Upper lobe of left lung (tissue), 6 donors: Measurements from ENCODE around the gene ZNF263. TPM values are rescaled to one million over a fixed set of nuclear protein-coding genes. Genes with fewer than 3 reads are reported as not detected.
A peak's percentile ranks its signal among the peaks of the same experiment; 100 is the strongest.

Experiments used
- ATAC-seq, 2 donors: fragments of 200-7000 bp; cut with Tn5 transposase; one replicate each; pipeline ENCODE4 v1.9.1; 2022; ENCODE audit warnings: mild to moderate bottlenecking in 2 of 2, moderate library complexity in 2 of 2; ENCODE audit not compliant: low FRiP score in 2 of 2
- DNase-seq, 2 donors: peaks; one replicate each; pipeline ENCODE4 v3.0.0-alpha.2; 2019 to 2020
- H3K27ac ChIP-seq, 4 donors: fragments of 200-600 bp; sonication (generic); one replicate each; pipeline ENCODE4 v1.5.1; 2016 to 2019
- H3K27me3 ChIP-seq, 4 donors: fragments of 200-600 bp; sonication (generic); one replicate each; pipeline ENCODE4 v1.5.1; 2017 to 2019
- H3K36me3 ChIP-seq, 4 donors: fragments of 200-600 bp; sonication (generic); one replicate each; pipeline ENCODE4 v1.5.1; 2016 to 2019
- H3K4me1 ChIP-seq, 4 donors: fragments of 200-600 bp; sonication (generic); one replicate each; pipeline ENCODE4 v1.5.1; 2018 to 2019
- H3K4me3 ChIP-seq, 4 donors: fragments of 200-600 bp; sonication (generic); one replicate each; pipeline ENCODE4 v1.5.1; 2017 to 2019; ENCODE audit warnings: mild to moderate bottlenecking in 2 of 4, moderate library complexity in 1 of 4
- H3K9me3 ChIP-seq, 4 donors: fragments of 200-600 bp; sonication (generic); one replicate each; pipeline ENCODE4 v1.5.1; 2018 to 2019
- CTCF ChIP-seq, 6 experiments: fragments of 450-650 bp in 4 of 6; fragments of 200-600 bp in 2 of 6; sonication (generic) in 2 of 6; IDR thresholded peaks; one replicate each; pipeline ENCODE4 v1.5.1; 2016 to 2019; ENCODE audit warnings: antibody characterized with exemption in 6 of 6
- EP300 ChIP-seq, 4 donors: sonication (generic); formaldehyde crosslinking; IDR thresholded peaks; one replicate each; pipeline ENCODE4 v1.5.1; 2017; ENCODE audit warnings: antibody characterized with exemption in 4 of 4, control low read depth in 2 of 4
- POLR2A ChIP-seq, 4 donors: fragments of 450-650 bp; IDR thresholded peaks; one replicate each; pipeline ENCODE4 v1.5.1; 2016 to 2017; ENCODE audit warnings: antibody characterized with exemption in 4 of 4, mild to moderate bottlenecking in 2 of 4
- POLR2AphosphoS5 ChIP-seq, 2 donors: sonication (generic); formaldehyde crosslinking; IDR thresholded peaks; one replicate each; pipeline ENCODE4 v1.5.1; 2017; ENCODE audit warnings: antibody characterized with exemption in 2 of 2
- WGBS, 2 donors: methylation state at CpG; one replicate each; pipeline ENCODE4 v1.1.5; 2017 to 2018; 5-methylcytosine and 5-hydroxymethylcytosine counted together
- total RNA-seq, 6 donors: library from RNA; depleted of rRNA in 4 of 6; stranded (reverse); fragments of >200 nt in 4 of 6; gene quantifications; one replicate each; pipeline versions ENCODE4 v1.1.0 to v1.2.1, GENCODE V29; 2016 to 2021
- donor health status: DM: no; HTN: no; CAD: no; lungs with moderate emphysema.
- donor health status: DM: no; HTN: yes; CAD: no; lungs with severe emphysema.

The ZNF263 gene
- total RNA-seq, 6 donors from 2014 or later = 19.6 to 48.2 (median 32.2) TPM

- WGBS, 2 donors = 75 to 79% methylated on average over 4 to 5 of the region's 5 CpGs
- Histone ChIP-seq H3K4me1 (no peaks in the 10 kb centered on the region), H3K27ac (no peak overlapping the region), H3K9me3 (no peaks in the 10 kb centered on the region), H3K36me3 (no peaks in the 10 kb centered on the region), H3K4me3 (no peak overlapping the region), H3K27me3 (no peaks in the 10 kb centered on the region)
- TF ChIP-seq POLR2A (IDR thresholded peaks at IDR 0.05) (no peak), CTCF (IDR thresholded peaks at IDR 0.05) (no peak), EP300 (IDR thresholded peaks at IDR 0.05) (no peak), POLR2AphosphoS5 (IDR thresholded peaks at IDR 0.05) (no peak)
- no peak for DNase-seq
- ATAC-seq = no peak
Observed at GRCh38 chr16:3241761-3242160, 41.5 kb upstream of the ZNF263 start.

- ATAC-seq (no peak), DNase-seq (peak in 1 of 2 donors; percentile 61)
- peak overlapping the region in 2 of 4 donors; percentile 39 to 57 for H3K27ac ChIP-seq
- H3K4me1 ChIP-seq = no peaks in the 10 kb centered on the region
- H3K27me3 ChIP-seq = no peaks in the 10 kb centered on the region
- H3K9me3 ChIP-seq = no peaks in the 10 kb centered on the region
- no peaks in the 10 kb centered on the region for H3K36me3 ChIP-seq
- TF ChIP-seq CTCF (IDR thresholded peaks at IDR 0.05) (no peak), POLR2A (IDR thresholded peaks at IDR 0.05) (no peak), POLR2AphosphoS5 (IDR thresholded peaks at IDR 0.05) (peak in 1 of 2 donors; percentile 31), EP300 (IDR thresholded peaks at IDR 0.05) (no peak)
- H3K4me3 ChIP-seq = no peak overlapping the region
- WGBS, 2 donors = 73 to 77% methylated on average over 11 of the region's 11 CpGs
Observed at GRCh38 chr16:3242709-3243108, 40.6 kb upstream of the ZNF263 start.

- Histone ChIP-seq H3K9me3 (no peaks in the 10 kb centered on the region), H3K27me3 (no peaks in the 10 kb centered on the region), H3K4me1 (no peaks in the 10 kb centered on the region), H3K27ac (no peak overlapping the region), H3K36me3 (no peaks in the 10 kb centered on the region), H3K4me3 (no peak overlapping the region)
- no peak for TF ChIP-seq POLR2A (IDR thresholded peaks at IDR 0.05)
- TF ChIP-seq CTCF (IDR thresholded peaks at IDR 0.05) = no peak
- TF ChIP-seq EP300 (IDR thresholded peaks at IDR 0.05) = no peak
- TF ChIP-seq POLR2AphosphoS5 (IDR thresholded peaks at IDR 0.05) = no peak
- DNase-seq (no peak), ATAC-seq (no peak)
- 76 to 79% methylated on average over 6 of the region's 6 CpGs for WGBS, 2 donors
Observed at GRCh38 chr16:3243882-3244281, 39.4 kb upstream of the ZNF263 start.

- Histone ChIP-seq H3K4me1 (no peaks in the 10 kb centered on the region), H3K36me3 (no peaks in the 10 kb centered on the region), H3K4me3 (no peak overlapping the region), H3K27ac (no peak overlapping the region), H3K27me3 (no peaks in the 10 kb centered on the region), H3K9me3 (no peaks in the 10 kb centered on the region)
- 77 to 82% methylated on average over 7 of the region's 7 CpGs for WGBS, 2 donors
- no peak for DNase-seq
- ATAC-seq = no peak
- TF ChIP-seq POLR2A (IDR thresholded peaks at IDR 0.05) (no peak), CTCF (IDR thresholded peaks at IDR 0.05) (no peak), EP300 (IDR thresholded peaks at IDR 0.05) (no peak), POLR2AphosphoS5 (IDR thresholded peaks at IDR 0.05) (no peak)
Observed at GRCh38 chr16:3246002-3246401, 37.3 kb upstream of the ZNF263 start.

- H3K4me1 ChIP-seq = no peaks in the 10 kb centered on the region
- H3K36me3 ChIP-seq = no peaks in the 10 kb centered on the region
- no peak overlapping the region for H3K4me3 ChIP-seq
- H3K9me3 ChIP-seq = no peaks in the 10 kb centered on the region
- WGBS, 2 donors = 75 to 80% methylated on average over 1 to 10 of the region's 10 CpGs
- TF ChIP-seq POLR2AphosphoS5 (IDR thresholded peaks at IDR 0.05) (no peak), POLR2A (IDR thresholded peaks at IDR 0.05) (no peak), CTCF (IDR thresholded peaks at IDR 0.05) (no peak), EP300 (IDR thresholded peaks at IDR 0.05) (no peak)
- DNase-seq (no peak), ATAC-seq (peak in 1 of 2 donors; percentile 37)
- H3K27me3 ChIP-seq = no peaks in the 10 kb centered on the region
- H3K27ac ChIP-seq = no peak overlapping the region
Observed at GRCh38 chr16:3246876-3247275, 36.4 kb upstream of the ZNF263 start.
